Heart left ventricle (tissue), 16 donors: Measurements from ENCODE around the gene JAKMIP3. TPM values are rescaled to one million over a fixed set of nuclear protein-coding genes. Genes with fewer than 3 reads are reported as not detected.

Experiments used
- ATAC-seq, 4 donors: fragments of 200-7000 bp; cut with Tn5 transposase; one replicate each; pipeline ENCODE4 v1.9.1; 2020 to 2022; ENCODE audit warnings: moderate library complexity in 4 of 4, mild to moderate bottlenecking in 3 of 4, moderate number of reproducible peaks in 1 of 4
- DNase-seq, 5 donors: peaks; one replicate each; pipeline ENCODE4 v3.0.0-alpha.2; 2020
- H3K27ac ChIP-seq, 12 donors: fragments of 200-600 bp; sonication (generic) in 4 of 12; one replicate each; pipeline versions ENCODE4 v1.5.0 to v1.8.0; 2016 to 2022; ENCODE audit warnings: mild to moderate bottlenecking in 2 of 12
- H3K27me3 ChIP-seq, 9 donors: fragments of 200-600 bp; sonication (generic) in 2 of 9; one replicate each; pipeline versions ENCODE4 v1.5.1 to v1.8.0; 2016 to 2022; ENCODE audit warnings: mild to moderate bottlenecking in 3 of 9
- H3K36me3 ChIP-seq, 9 donors: fragments of 200-600 bp; sonication (generic) in 2 of 9; one replicate each; pipeline versions ENCODE4 v1.5.0 to v1.8.0; 2018 to 2022; ENCODE audit warnings: mild to moderate bottlenecking in 2 of 9
- H3K4me1 ChIP-seq, 12 donors: fragments of 200-600 bp; sonication (generic) in 4 of 12; one replicate each; pipeline versions ENCODE4 v1.5.0 to v1.8.0; 2016 to 2022; ENCODE audit warnings: mild to moderate bottlenecking in 3 of 12
- H3K4me3 ChIP-seq, 12 donors: fragments of 200-600 bp; sonication (generic) in 4 of 12; one replicate each; pipeline versions ENCODE4 v1.5.0 to v1.8.0; 2017 to 2022; ENCODE audit warnings: mild to moderate bottlenecking in 9 of 12, moderate library complexity in 4 of 12
- H3K9me3 ChIP-seq, 12 donors: fragments of 200-600 bp; sonication (generic) in 4 of 12; one replicate each; pipeline versions ENCODE4 v1.5.0 to v1.8.0; 2016 to 2022; ENCODE audit warnings: mild to moderate bottlenecking in 1 of 12
- CTCF ChIP-seq, 12 donors: fragments of 200-600 bp; sonication (generic) in 4 of 12; IDR thresholded peaks; one replicate each; pipeline versions ENCODE4 v1.5.0 to v1.8.0; 2018 to 2022; ENCODE audit warnings: antibody characterized with exemption in 12 of 12, mild to moderate bottlenecking in 5 of 12
- POLR2A ChIP-seq, 2 donors: fragments of 450-650 bp; IDR thresholded peaks; one replicate each; pipeline ENCODE4 v1.6.1; 2017; ENCODE audit warnings: antibody characterized with exemption in 2 of 2, mild to moderate bottlenecking in 2 of 2, moderate library complexity in 2 of 2
- WGBS, 4 donors: extraction: QIAGEN DNeasy Blood & Tissue Kit in 2 of 4; methylation state at CpG; one replicate each; pipeline versions ENCODE4 v1.1.5 to v1.1.7; 2013 to 2018; 5-methylcytosine and 5-hydroxymethylcytosine counted together
- intact Hi-C, 10 donors: fragments of 100-400 bp; cut with DNase I; formaldehyde crosslinking; loops; one replicate each; pipeline versions ENCODE4 v1.11.1 to v1.14.2; 2022
- polyA plus RNA-seq, 2 donors: library from polyadenylated mRNA; stranded (reverse); fragments of 200-250 nt; gene quantifications; one replicate each; pipeline ENCODE4 v1.2.3, GENCODE V29; 2013
- total RNA-seq, 9 donors: library from RNA; depleted of rRNA in 2 of 9; stranded (reverse); fragments of >200 nt in 2 of 9; fragmentation: NEBNext Ultra II Directional in 3 of 9; extraction: Animal tissue kit (Norgen Biotek cat#: 25700) in 3 of 9; gene quantifications; one replicate each; pipeline versions ENCODE4 v1.1.0 to v1.2.4, GENCODE V29; 2016 to 2023
- donor health status: ischemic (EF 13 %, LVEDD 7.1; RV severe dilation, severe dysfunction).
- donor health status: healthy with polysubstance abuse.
- donor health status: DM: no; HTN: yes; CAD: no.
- donor health status: DM: no; HTN: no; CAD: no.
- donor health status: ischemic (EF 25% LVEDD 6.9; RV normal size, moderate dysfunction).
- donor health status: ischemic (EF 25% LVEDD 5.7; RV mildly dilated, moderate dysfunction).
- donor health status: healthy.
- donor health status: DM: yes; HTN: yes; CAD: no.
- donor health status: ischemic (EF 35%, LVEDD 5.7; RV mildly dilated, moderate dysfunction).
- donor health status: nonischemic (EF 11% LVEDD 7.7; RV severe dilation, severe dysfunction).
- donor health status: DM: yes; HTN: yes; CAD: no.
- donor health status: PGD.
- donor health status: ischemic (EF 29% LVEDD 5.4; RV normal size, mild dysfunction).
- donor health status: nonischemic (EF 23%, LVEDD 6.1; RV moderate dilation, normal function).

The JAKMIP3 gene
- total and polyA plus RNA-seq, 11 donors: 0.06 to 3.1 (median 1.3) TPM

DNA sequence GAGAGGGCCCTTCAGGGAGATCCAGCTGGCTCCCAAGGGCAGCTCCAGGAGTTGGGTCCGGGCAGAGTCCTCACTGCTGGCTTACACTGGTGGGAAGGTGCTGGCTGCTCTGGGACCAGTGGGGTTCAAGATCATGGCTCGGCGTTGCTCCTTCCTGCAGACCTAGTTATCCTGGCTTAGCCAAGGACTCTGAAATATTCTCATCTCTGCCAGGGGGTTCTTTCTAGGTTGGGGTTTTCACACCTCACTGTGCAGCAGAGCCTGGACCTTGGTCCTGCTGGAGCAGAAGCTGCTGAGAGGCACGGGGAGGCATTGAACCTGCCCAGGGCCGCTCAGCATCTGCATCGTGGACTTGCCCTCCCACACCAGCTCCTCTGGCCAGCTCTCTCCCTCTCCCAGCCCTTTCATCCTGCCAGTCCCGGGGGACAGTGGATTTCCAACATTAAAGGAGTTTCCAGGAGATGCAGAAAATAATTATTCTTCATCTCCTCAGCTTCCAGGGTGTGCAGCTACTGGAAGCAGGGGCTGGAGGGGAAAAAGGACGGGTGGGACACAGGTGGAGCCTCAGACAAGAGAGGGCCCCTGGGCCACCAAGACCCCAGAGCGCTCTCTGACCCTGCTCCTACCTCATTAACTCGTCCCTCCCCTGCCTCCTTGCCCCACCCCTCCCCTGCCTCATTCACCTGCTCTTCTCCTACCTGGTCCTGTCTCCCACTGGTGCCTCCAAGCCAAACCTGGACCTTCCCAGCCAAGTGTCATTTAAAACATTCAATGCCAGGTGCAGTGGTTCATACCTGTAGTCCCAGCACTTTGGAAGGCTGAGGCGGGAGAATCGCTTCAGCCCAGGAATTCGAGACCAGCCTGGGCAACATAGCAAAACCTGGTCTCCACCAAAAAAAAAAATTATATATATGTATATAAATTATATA is 42.5 kb downstream of the JAKMIP3 start:
- Histone ChIP-seq H3K9me3 (no peaks in the 10 kb centered on the region), H3K27ac (no peak overlapping the region), H3K4me3 (no peak overlapping the region), H3K4me1 (peaks cover 0 to 6% (median 0%) of the 10 kb centered on the region in 12 donors), H3K27me3 (no peaks in the 10 kb centered on the region), H3K36me3 (no peaks in the 10 kb centered on the region)
- no peak for TF ChIP-seq CTCF (IDR thresholded peaks at IDR 0.05)
- no peak for TF ChIP-seq POLR2A (IDR thresholded peaks at IDR 0.05)
- ATAC-seq (no peak), DNase-seq (peak in 3 of 5 donors; percentile 3 to 24 (median 10))
- WGBS, 4 donors: 78 to 85% (median 81%) methylated on average over 10 to 13 of the region's 13 CpGs
- intact Hi-C loops: no loop called here

DNA sequence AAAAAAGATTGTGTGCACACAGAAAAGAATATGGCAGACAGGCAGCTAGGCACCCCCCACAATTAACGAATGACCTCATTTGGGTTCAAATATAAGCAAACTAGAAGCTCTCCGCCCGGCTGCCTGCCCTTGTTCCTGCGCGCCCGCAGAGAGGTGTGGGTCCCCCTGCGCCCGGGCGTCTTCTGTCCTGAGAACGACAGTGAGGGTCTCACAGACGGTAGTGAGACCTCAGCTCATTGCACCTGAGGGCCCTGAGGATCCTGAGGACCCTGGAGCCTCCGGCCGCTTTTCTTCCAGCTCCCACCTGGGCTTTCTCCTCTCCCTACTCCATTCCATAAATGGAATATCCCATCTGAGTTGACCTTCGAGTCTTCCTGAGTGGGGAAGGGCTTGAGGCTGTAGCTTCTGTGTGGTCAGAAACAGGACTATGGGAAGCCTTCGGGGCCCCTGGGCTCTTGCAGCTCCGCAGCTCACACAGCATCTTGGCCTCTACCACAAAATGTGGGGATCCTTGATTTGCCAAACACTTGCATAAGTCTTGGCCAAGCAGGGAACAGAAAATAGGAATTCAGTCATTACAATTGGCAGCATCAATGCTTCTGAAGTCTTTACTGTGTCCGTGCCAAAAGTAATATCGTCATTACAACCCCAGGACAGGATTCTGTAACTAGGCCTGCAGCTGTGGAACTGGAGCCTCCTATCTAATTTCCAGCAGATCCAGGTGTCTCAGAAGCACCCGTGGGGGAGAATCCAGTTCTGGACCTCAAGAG is 43.8 kb downstream of the JAKMIP3 start:
- Histone ChIP-seq H3K27ac (no peak overlapping the region), H3K36me3 (no peaks in the 10 kb centered on the region), H3K27me3 (no peaks in the 10 kb centered on the region), H3K9me3 (no peaks in the 10 kb centered on the region), H3K4me3 (no peak overlapping the region), H3K4me1 (peaks cover 0 to 6% (median 0%) of the 10 kb centered on the region in 12 donors)
- ATAC-seq: peak in 3 of 4 donors; percentile 37 to 68 (median 56)
- intact Hi-C loops: no loop called here
- 80 to 87% (median 86%) methylated on average over 19 of the region's 19 CpGs for WGBS, 4 donors
- peak in 4 of 5 donors; percentile 18 to 40 (median 23) for DNase-seq
- TF ChIP-seq POLR2A (IDR thresholded peaks at IDR 0.05) (no peak), CTCF (IDR thresholded peaks at IDR 0.05) (no peak)

- Histone ChIP-seq H3K9me3 (no peaks in the 10 kb centered on the region), H3K27me3 (no peaks in the 10 kb centered on the region), H3K27ac (no peak overlapping the region), H3K4me3 (no peak overlapping the region), H3K36me3 (no peaks in the 10 kb centered on the region), H3K4me1 (peaks cover 0 to 6% (median 0%) of the 10 kb centered on the region in 12 donors)
- TF ChIP-seq POLR2A (IDR thresholded peaks at IDR 0.05) (no peak), CTCF (IDR thresholded peaks at IDR 0.05) (no peak)
- intact Hi-C loops: no loop called here
- ATAC-seq (peak in 1 of 4 donors; percentile 6), DNase-seq (peak in 3 of 5 donors; percentile 16 to 47 (median 26))
- whole genome bisulfite sequencing, 4 donors: 73 to 81% (median 77%) methylated on average over 6 to 14 of the region's 14 CpGs
Observed at GRCh38 chr10:132110111-132110521, 44.4 kb downstream of the JAKMIP3 start.

- intact Hi-C loops: no loop called here
- peak in 4 of 5 donors; percentile 3 to 14 (median 14) for DNase-seq
- no peak for ATAC-seq
Observed at GRCh38 chr10:132110713-132111112, 45.0 kb downstream of the JAKMIP3 start.

More at GRCh38 chr10:132110713-132111112, 45.0 kb downstream of the JAKMIP3 start:
- WGBS, 4 donors: 62 to 78% (median 70%) methylated on average over 12 to 14 of the region's 14 CpGs
- Histone ChIP-seq H3K4me1 (peaks cover 0 to 6% (median 0%) of the 10 kb centered on the region in 12 donors), H3K36me3 (no peaks in the 10 kb centered on the region), H3K27ac (no peak overlapping the region), H3K27me3 (no peaks in the 10 kb centered on the region), H3K4me3 (no peak overlapping the region), H3K9me3 (no peaks in the 10 kb centered on the region)
- TF ChIP-seq POLR2A (IDR thresholded peaks at IDR 0.05) (no peak), CTCF (IDR thresholded peaks at IDR 0.05) (no peak)
